ENCODE results near the gene HNF1B. TPM values are rescaled to one million over a fixed set of nuclear protein-coding genes. Genes with fewer than 3 reads are reported as not detected.

Gene HNF1B
- total RNA-seq, 4 donors from 2014 or later: not detected

DNA sequence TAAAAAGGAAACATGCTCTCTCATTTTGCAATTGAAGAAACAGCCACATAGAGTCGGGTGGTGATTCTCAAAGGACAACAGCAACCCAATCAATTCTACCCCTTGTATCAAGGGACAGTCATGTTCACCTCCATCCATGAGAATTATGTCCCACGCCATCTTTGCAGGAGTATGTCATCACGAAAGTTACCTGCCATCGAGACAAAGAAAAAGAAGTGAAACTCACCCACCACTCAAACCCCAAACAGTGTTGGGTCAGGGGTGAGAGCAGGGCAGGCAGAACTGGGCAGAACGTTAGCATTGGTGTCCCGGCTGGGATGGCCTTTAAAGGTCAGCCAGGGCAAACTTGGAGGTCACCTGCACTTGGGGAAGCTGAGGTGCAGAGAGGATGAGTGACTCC is 24.2 kb upstream of the HNF1B start:
- TF ChIP-seq, protein P1, sequence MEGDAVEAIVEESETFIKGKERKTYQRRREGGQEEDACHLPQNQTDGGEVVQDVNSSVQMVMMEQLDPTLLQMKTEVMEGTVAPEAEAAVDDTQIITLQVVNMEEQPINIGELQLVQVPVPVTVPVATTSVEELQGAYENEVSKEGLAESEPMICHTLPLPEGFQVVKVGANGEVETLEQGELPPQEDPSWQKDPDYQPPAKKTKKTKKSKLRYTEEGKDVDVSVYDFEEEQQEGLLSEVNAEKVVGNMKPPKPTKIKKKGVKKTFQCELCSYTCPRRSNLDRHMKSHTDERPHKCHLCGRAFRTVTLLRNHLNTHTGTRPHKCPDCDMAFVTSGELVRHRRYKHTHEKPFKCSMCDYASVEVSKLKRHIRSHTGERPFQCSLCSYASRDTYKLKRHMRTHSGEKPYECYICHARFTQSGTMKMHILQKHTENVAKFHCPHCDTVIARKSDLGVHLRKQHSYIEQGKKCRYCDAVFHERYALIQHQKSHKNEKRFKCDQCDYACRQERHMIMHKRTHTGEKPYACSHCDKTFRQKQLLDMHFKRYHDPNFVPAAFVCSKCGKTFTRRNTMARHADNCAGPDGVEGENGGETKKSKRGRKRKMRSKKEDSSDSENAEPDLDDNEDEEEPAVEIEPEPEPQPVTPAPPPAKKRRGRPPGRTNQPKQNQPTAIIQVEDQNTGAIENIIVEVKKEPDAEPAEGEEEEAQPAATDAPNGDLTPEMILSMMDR (IDR thresholded peaks at IDR 0.05; ENCODE audit: low read depth): no peak

DNA sequence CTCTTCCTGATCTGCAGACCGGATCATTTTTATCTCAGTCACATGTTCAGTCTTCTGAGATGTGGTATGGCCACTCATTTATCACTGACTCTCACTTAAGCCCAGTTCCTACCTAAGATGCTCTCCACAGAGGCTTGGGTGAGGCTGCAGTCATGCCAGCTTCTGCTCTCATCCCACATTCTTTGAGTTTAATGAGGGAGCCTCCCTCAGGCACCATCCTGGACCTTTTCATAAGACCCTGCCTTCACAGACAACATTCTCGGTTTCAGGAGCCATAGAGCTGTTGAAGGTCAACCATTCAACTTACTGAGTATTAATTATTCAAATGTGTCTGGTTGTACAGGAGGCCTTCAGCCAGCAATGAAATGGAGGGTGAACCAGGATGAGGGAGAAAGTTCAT is 23.6 kb upstream of the HNF1B start:
- TF ChIP-seq, protein P1 (IDR thresholded peaks at IDR 0.05; ENCODE audit: low read depth): no peak

DNA sequence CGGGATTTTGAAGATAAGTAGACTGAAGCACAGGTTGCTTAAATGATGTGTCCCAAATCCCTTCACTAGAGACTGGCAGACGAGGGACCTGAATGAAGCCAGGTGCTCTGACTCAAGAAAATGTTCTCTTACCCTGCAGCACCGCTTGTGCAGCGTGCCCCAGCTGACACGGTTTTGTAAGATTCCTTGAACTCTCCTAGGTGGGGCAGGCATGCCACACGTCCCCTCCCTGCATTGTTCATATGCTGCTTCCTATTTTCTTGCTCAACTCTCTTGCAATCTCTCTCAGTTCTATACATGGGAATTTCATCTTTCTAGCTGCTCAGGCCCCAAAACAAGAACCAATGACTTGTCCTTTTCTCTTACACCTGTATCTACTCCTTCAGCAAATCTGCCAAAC is 22.1 kb upstream of the HNF1B start:
- TF ChIP-seq, protein P1 (IDR thresholded peaks at IDR 0.05; ENCODE audit: low read depth): no peak

DNA sequence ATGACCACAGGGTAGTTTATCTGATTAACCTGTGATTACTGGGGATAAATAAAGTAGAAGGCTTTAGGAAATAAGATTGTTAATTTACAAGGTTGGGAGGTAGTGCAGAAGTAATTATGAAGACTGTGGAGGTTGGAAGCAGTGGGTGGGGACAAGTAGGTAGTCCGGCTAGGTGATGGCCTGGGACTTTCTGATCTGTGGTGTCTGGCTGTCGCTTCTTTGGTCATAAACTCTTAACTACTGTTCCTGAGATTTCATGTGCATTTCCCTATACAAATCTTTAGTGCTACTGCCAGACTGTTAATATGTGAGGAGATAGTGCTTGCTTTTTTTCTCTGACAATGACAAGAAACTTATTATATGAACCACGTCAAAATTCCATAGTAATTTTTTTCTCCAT is 19.5 kb upstream of the HNF1B start:
- TF ChIP-seq, protein P1 (IDR thresholded peaks at IDR 0.05; ENCODE audit: low read depth): no peak

DNA sequence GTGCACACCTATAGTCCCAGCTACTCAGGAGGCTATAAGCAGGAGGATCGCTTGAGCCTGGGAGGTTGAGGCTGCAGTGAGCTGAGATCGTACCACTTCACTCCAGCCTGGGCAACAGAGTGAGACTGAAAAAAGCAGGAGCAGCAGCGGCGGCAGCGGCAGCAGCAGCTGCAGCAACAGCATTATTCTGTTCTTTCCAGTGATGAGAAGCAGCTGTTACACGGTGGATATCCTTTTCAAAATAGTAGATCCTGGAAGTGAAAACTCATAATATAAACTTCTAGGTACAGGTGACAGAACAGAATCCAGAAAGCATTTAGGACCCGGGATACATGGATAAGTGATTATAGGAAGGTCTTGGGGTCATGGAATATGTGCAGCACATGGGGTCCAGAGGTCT is 17.8 kb upstream of the HNF1B start:
- TF ChIP-seq, protein P1 (IDR thresholded peaks at IDR 0.05; ENCODE audit: low read depth): no peak

DNA sequence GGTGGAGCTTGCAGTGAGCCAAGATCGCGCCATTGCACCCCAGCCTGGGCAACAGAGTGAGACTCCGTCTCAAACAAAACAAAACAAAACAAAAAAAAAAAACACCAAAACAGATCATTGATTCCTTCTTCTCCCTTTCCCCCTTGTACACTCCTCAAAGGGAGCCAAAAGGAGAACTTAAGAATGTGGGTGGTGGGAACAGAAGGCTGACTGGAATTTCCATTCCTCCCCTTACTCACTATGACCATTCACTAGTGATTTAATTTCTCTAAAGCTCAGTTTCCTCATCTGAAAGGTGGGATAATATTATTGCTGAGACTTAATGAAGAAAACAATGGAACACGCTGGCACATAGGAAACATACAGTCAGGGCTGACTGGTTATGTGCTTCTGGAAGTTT is 17.1 kb upstream of the HNF1B start:
- TF ChIP-seq, protein P1 (IDR thresholded peaks at IDR 0.05; ENCODE audit: low read depth): no peak

DNA sequence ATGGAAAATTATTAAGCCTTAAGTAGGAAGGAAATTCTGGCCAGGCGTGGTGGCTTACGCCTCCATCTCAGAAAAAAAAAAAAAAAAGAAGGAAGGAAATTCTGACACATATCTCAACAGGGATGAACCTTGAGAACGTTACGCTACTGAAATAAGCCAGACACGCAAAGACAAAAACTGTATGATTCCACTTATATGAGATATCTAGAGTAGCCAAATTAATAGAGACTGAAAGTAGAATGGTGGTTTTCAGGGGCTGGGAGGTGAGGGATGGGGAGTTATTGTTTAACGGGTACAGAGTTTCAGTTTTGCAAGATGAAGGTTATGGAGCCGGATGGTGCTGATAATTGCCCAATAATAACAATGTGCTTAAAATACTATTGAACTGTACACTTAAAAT is 16.2 kb upstream of the HNF1B start:
- TF ChIP-seq, protein P1 (IDR thresholded peaks at IDR 0.05; ENCODE audit: low read depth): no peak
